ENCODE results near the gene ADAM10. TPM values are rescaled to one million over a fixed set of nuclear protein-coding genes. Genes with fewer than 3 reads are reported as not detected.

Gene ADAM10
- total RNA-seq, 1 donor from 2014 or later = 125 TPM

GRCh38 chr15:58639002-58639756, 110.3 kb downstream of the ADAM10 start:
- Mint-ChIP-seq H3K4me3 (no peak overlapping the region), H3K27ac (ENCODE audit: unreplicated experiment) (no peak overlapping the region), H3K4me1 (no peaks in the 10 kb centered on the region), H3K36me3 (ENCODE audit: low read depth) (peaks cover 19% of the 10 kb centered on the region), H3K9me3 (no peaks in the 10 kb centered on the region), H3K27me3 (ENCODE audit: low read depth) (no peaks in the 10 kb centered on the region)
- no peak for TF ChIP-seq CTCF (conservative IDR thresholded peaks at IDR 0.05)
- DNase-seq (ENCODE audit: low read depth, low spot score) = no peak

- H3K27me3 Mint-ChIP-seq (ENCODE audit: low read depth) = no peaks in the 10 kb centered on the region
- H3K4me1 Mint-ChIP-seq = no peaks in the 10 kb centered on the region
- H3K9me3 Mint-ChIP-seq = no peaks in the 10 kb centered on the region
- peaks cover 6% of the 10 kb centered on the region for H3K36me3 Mint-ChIP-seq (ENCODE audit: low read depth)
- no peak overlapping the region for H3K4me3 Mint-ChIP-seq
- H3K27ac Mint-ChIP-seq (ENCODE audit: unreplicated experiment) = no peak overlapping the region
- TF ChIP-seq CTCF (conservative IDR thresholded peaks at IDR 0.05) = no peak
- no peak for DNase-seq (ENCODE audit: low read depth, low spot score)
These were observed 116.7 kb downstream of the ADAM10 start for GRCh38 chr15:58632789-58633188.

GRCh38 chr15:58631319-58631718, 118.2 kb downstream of the ADAM10 start:
- no peak for DNase-seq (ENCODE audit: low read depth, low spot score)
- H3K4me1 Mint-ChIP-seq = no peaks in the 10 kb centered on the region
- H3K27ac Mint-ChIP-seq (ENCODE audit: unreplicated experiment) = no peak overlapping the region
- no peaks in the 10 kb centered on the region for H3K27me3 Mint-ChIP-seq (ENCODE audit: low read depth)
- TF ChIP-seq CTCF (conservative IDR thresholded peaks at IDR 0.05) = no peak
- H3K4me3 Mint-ChIP-seq = no peak overlapping the region
- H3K36me3 Mint-ChIP-seq (ENCODE audit: low read depth) = peaks cover 12% of the 10 kb centered on the region
- no peaks in the 10 kb centered on the region for H3K9me3 Mint-ChIP-seq

GRCh38 chr15:58629625-58630024, 119.9 kb downstream of the ADAM10 start:
- no peak for TF ChIP-seq CTCF (conservative IDR thresholded peaks at IDR 0.05)

GRCh38 chr15:58628206-58628947, 121.1 kb downstream of the ADAM10 start:
- no peaks in the 10 kb centered on the region for H3K9me3 Mint-ChIP-seq

More at GRCh38 chr15:58629625-58630024, 119.9 kb downstream of the ADAM10 start:
- no peak overlapping the region for H3K4me3 Mint-ChIP-seq
- no peaks in the 10 kb centered on the region for H3K27me3 Mint-ChIP-seq (ENCODE audit: low read depth)
- no peak overlapping the region for H3K27ac Mint-ChIP-seq (ENCODE audit: unreplicated experiment)
- no peaks in the 10 kb centered on the region for H3K9me3 Mint-ChIP-seq
- DNase-seq (ENCODE audit: low read depth, low spot score) = no peak
- no peaks in the 10 kb centered on the region for H3K4me1 Mint-ChIP-seq
- peaks cover 18% of the 10 kb centered on the region for H3K36me3 Mint-ChIP-seq (ENCODE audit: low read depth)

More at GRCh38 chr15:58628206-58628947, 121.1 kb downstream of the ADAM10 start:
- Mint-ChIP-seq H3K4me1 (no peaks in the 10 kb centered on the region), H3K4me3 (no peak overlapping the region), H3K27ac (ENCODE audit: unreplicated experiment) (no peak overlapping the region), H3K36me3 (ENCODE audit: low read depth) (peaks cover 21% of the 10 kb centered on the region), H3K27me3 (ENCODE audit: low read depth) (no peaks in the 10 kb centered on the region)
- TF ChIP-seq CTCF (conservative IDR thresholded peaks at IDR 0.05) = no peak
- no peak for DNase-seq (ENCODE audit: low read depth, low spot score)

Measured in neural crest cell (in vitro differentiated cells).